ENCODE measurements around the gene SPAG17.

The SPAG17 gene

GRCh38 chr1:118177998-118178397 lies 7.0 kb downstream of the SPAG17 start:
- TF ChIP-seq, protein P1, sequence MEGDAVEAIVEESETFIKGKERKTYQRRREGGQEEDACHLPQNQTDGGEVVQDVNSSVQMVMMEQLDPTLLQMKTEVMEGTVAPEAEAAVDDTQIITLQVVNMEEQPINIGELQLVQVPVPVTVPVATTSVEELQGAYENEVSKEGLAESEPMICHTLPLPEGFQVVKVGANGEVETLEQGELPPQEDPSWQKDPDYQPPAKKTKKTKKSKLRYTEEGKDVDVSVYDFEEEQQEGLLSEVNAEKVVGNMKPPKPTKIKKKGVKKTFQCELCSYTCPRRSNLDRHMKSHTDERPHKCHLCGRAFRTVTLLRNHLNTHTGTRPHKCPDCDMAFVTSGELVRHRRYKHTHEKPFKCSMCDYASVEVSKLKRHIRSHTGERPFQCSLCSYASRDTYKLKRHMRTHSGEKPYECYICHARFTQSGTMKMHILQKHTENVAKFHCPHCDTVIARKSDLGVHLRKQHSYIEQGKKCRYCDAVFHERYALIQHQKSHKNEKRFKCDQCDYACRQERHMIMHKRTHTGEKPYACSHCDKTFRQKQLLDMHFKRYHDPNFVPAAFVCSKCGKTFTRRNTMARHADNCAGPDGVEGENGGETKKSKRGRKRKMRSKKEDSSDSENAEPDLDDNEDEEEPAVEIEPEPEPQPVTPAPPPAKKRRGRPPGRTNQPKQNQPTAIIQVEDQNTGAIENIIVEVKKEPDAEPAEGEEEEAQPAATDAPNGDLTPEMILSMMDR (IDR thresholded peaks at IDR 0.05; ENCODE audit: low read depth, low read length): no peak
- no peak for DNase-seq (ENCODE audit: extremely low read depth, low read depth)

DNA sequence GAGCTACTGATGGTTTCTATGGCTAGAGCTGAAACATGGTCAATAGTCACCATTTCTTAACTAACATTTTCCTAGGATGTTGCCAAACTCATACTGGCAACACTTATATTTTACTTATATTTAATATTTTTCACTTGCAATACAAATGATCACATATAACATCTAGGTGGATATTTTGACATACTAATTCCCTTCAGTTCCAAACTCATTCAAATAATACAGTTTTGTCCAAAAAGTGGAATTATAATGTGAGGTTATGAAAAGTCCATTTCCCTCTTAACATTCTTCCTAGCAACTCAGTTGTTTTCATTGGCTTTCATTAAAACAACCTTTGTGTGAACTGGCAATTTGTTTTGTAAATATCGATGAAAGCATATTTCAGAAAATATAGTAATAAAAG lies 16.0 kb downstream of the SPAG17 start:
- TF ChIP-seq, protein P1 (IDR thresholded peaks at IDR 0.05; ENCODE audit: low read depth, low read length): no peak

GRCh38 chr1:118160806-118161205 lies 24.2 kb downstream of the SPAG17 start:
- TF ChIP-seq, protein P1 (IDR thresholded peaks at IDR 0.05; ENCODE audit: low read depth, low read length): no peak
- DNase-seq (ENCODE audit: extremely low read depth, low read depth): no peak

More for the DNA sequence above, 16.0 kb downstream of the SPAG17 start:
- no peak for DNase-seq (ENCODE audit: extremely low read depth, low read depth)

- TF ChIP-seq, protein P1 (IDR thresholded peaks at IDR 0.05; ENCODE audit: low read depth, low read length): no peak
- no peak for DNase-seq (ENCODE audit: extremely low read depth, low read depth)
Measured at GRCh38 chr1:118159569-118159968, 25.5 kb downstream of the SPAG17 start.

GRCh38 chr1:118158924-118159323 lies 26.1 kb downstream of the SPAG17 start:
- DNase-seq (ENCODE audit: extremely low read depth, low read depth): no peak
- TF ChIP-seq, protein P1 (IDR thresholded peaks at IDR 0.05; ENCODE audit: low read depth, low read length): no peak

DNA sequence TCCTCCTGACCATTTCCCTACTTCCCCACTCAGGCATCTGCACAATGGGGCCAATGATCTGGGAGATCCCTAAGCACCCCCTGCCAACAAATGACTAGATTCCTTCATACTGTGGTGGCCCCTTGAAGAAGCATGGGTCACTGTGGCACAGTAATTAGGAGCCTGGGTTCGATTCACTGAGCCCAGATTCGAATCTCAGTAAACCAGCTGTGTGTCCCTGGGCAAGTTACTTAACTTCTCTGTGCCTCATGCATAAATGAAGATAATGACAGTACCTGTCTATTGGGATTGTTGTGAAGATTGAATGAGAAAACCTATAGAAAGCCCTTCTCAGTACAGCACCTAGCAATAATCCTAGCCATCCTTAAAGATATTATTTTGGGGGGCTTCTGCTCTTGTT lies 27.5 kb downstream of the SPAG17 start:
- TF ChIP-seq, protein P1 (IDR thresholded peaks at IDR 0.05; ENCODE audit: low read depth, low read length): no peak
- DNase-seq (ENCODE audit: extremely low read depth, low read depth): no peak

- no peak for DNase-seq (ENCODE audit: extremely low read depth, low read depth)
Measured at GRCh38 chr1:118155106-118155505, 29.9 kb downstream of the SPAG17 start.

More at GRCh38 chr1:118155106-118155505, 29.9 kb downstream of the SPAG17 start:
- TF ChIP-seq, protein P1 (IDR thresholded peaks at IDR 0.05; ENCODE audit: low read depth, low read length): no peak
